K562 (cell line): Measurements from ENCODE around the gene BLID. TPM values are rescaled to one million over a fixed set of nuclear protein-coding genes. Genes with fewer than 3 reads are reported as not detected.

Source experiments
- ATAC-seq: fragments of 200-7000 bp; cut with Tn5 transposase; 3 replicates; pipeline ENCODE4 v1.9.1; 2020; ENCODE audit warnings: moderate library complexity
- BruUV-seq: library from RNA; stranded (reverse); fragments of 400-500 nt; replicated peaks from 2 replicates; lab custom pipeline; 2021; lab: Mats Ljungman, UMichigan
- CTCF ChIA-PET: fragments of 300-600 bp; formaldehyde crosslinking; extraction: SDS; loops from one replicate; lab custom pipeline; 2021; ENCODE audit warnings: low intra/inter-chr PET ratio; lab: Yijun Ruan, JAX
- POLR2A ChIA-PET: fragments of 300-600, 350-650 bp; sonication (Branson Sonifier 250); formaldehyde crosslinking; extraction: SDS; loops from one replicate; lab custom pipeline; 2021; ENCODE audit warnings: antibody characterized with exemption, inconsistent platforms; lab: Yijun Ruan, JAX
- DNase-seq, 4 experiments: peaks; one replicate each; pipeline versions ENCODE4 v3.0.0 to v3.0.0-alpha.2; 2011 to 2018; ENCODE audit warnings: low spot score in 3 of 4, mixed read lengths in 3 of 4; ENCODE audit errors: extremely low read depth in 1 of 4
- FAIRE-seq: peaks from 2 replicates; lab custom pipeline; 2011; peaks lifted over from hg19 to GRCh38; lab: Jason Lieb, UNC
- H2AFZ ChIP-seq: 2 replicates; pipeline ENCODE4 v1.6.0; 2011; ENCODE audit warnings: low read depth, low read length, control low read depth, inconsistent platforms
- H3K27ac ChIP-seq: fragments of 200-600 bp; 3 replicates; pipeline ENCODE4 v1.8.0; 2011; ENCODE audit warnings: low read depth, mild to moderate bottlenecking, control low read depth, inconsistent platforms, low read length, moderate library complexity, mixed read lengths; ENCODE audit errors: extremely low read depth
- H3K27me3 ChIP-seq, 2 experiments: fragments of 300-600 bp in 1 of 2; 2 replicates in 1 of 2; 3 replicates in 1 of 2; pipeline versions ENCODE4 v1.6.0 to v1.8.0; 2011; ENCODE audit warnings: inconsistent platforms in 2 of 2, low read length in 2 of 2, mild to moderate bottlenecking in 1 of 2, mixed read lengths in 1 of 2, moderate library complexity in 1 of 2; ENCODE audit not compliant: control insufficient read depth in 2 of 2, insufficient read depth in 2 of 2
- H3K36me3 ChIP-seq: fragments of 300-600 bp; 3 replicates; pipeline ENCODE4 v1.8.0; 2011; ENCODE audit warnings: mild to moderate bottlenecking, low read length, inconsistent platforms; ENCODE audit not compliant: control insufficient read depth, insufficient read depth
- H3K4me1 ChIP-seq, 2 experiments: fragments of 200-600 bp in 1 of 2; replicated peaks in 1 of 2; 2 replicates in 1 of 2; 3 replicates in 1 of 2; pipeline versions ENCODE4 v1.5.1 to v1.8.0; 2011; ENCODE audit warnings: inconsistent platforms in 2 of 2, low read length in 2 of 2, mild to moderate bottlenecking in 1 of 2, mixed read lengths in 1 of 2, moderate library complexity in 1 of 2; ENCODE audit not compliant: control insufficient read depth in 2 of 2, insufficient read depth in 2 of 2
- H3K4me2 ChIP-seq: 2 replicates; pipeline ENCODE4 v1.6.1; 2011; ENCODE audit warnings: low read length, control low read depth, inconsistent platforms, mixed read lengths; ENCODE audit not compliant: insufficient read depth
- H3K4me3 ChIP-seq: fragments of 200-600 bp; sonication (generic), shearing (Covaris generic); 2 replicates; pipeline ENCODE4 v1.5.1; 2016; ENCODE audit warnings: control low read depth, inconsistent platforms
- H3K79me2 ChIP-seq: fragments of 200-600 bp; 3 replicates; pipeline ENCODE4 v1.8.0; 2011; ENCODE audit warnings: low read length, inconsistent platforms; ENCODE audit not compliant: control insufficient read depth, insufficient read depth
- H3K9ac ChIP-seq, 2 experiments: 2 replicates each; pipeline versions ENCODE4 v1.6.0 to v1.6.1; 2011; ENCODE audit warnings: low read depth in 2 of 2, low read length in 2 of 2, control low read depth in 1 of 2, inconsistent platforms in 1 of 2, mild to moderate bottlenecking in 1 of 2, mixed read lengths in 1 of 2; ENCODE audit not compliant: insufficient read depth in 1 of 2
- H3K9me1 ChIP-seq: one replicate; pipeline ENCODE4 v1.6.0; 2011; ENCODE audit warnings: inconsistent platforms, mild to moderate bottlenecking, low read length, moderate library complexity; ENCODE audit not compliant: control insufficient read depth, insufficient read depth
- H3K9me3 ChIP-seq: replicated peaks from 2 replicates; pipeline ENCODE4 v1.5.1; 2011; ENCODE audit warnings: low read depth, low read length, inconsistent platforms; ENCODE audit not compliant: control insufficient read depth, insufficient read depth
- H4K20me1 ChIP-seq: replicated peaks from 2 replicates; pipeline ENCODE4 v1.6.1; 2011; ENCODE audit warnings: low read length, inconsistent platforms, mixed read lengths; ENCODE audit not compliant: control insufficient read depth, insufficient read depth
- BCL6 ChIP-seq: fragments of 250-450 bp; sonication (Bioruptor Pico); IDR thresholded peaks from 2 replicates; pipeline ENCODE4 v1.4.0; 2020
- BCOR ChIP-seq: fragments of 450-650 bp; IDR thresholded peaks from 2 replicates; pipeline ENCODE4 v1.6.1; 2016
- BRD4 ChIP-seq: fragments of 200-600 bp; sonication (generic); IDR thresholded peaks from 2 replicates; pipeline ENCODE4 v1.6.1; 2017; ENCODE audit warnings: inconsistent platforms
- E2F8 ChIP-seq: fragments of 450-650 bp; IDR thresholded peaks from 2 replicates; pipeline ENCODE4 v1.7.1; 2018; ENCODE audit warnings: mild to moderate bottlenecking, low read depth; ENCODE audit not compliant: partially characterized antibody
- GTF2E2 ChIP-seq: fragments of 200-800 bp; sonication (Bioruptor generic); IDR thresholded peaks from 2 replicates; pipeline ENCODE4 v1.6.1; 2016; ENCODE audit warnings: missing genetic modification characterization, missing compliant biosample characterization
- HCFC1 ChIP-seq: IDR thresholded peaks from 2 replicates; pipeline ENCODE4 v1.6.1; 2012; ENCODE audit warnings: low read depth, low read length, improper control_type of control experiment
- HNRNPLL ChIP-seq: fragments of 200-400 bp; formaldehyde crosslinking; IDR thresholded peaks from 2 replicates; pipeline ENCODE4 v1.6.1; 2017; ENCODE audit warnings: low read length, low read depth, mild to moderate bottlenecking; ENCODE audit not compliant: poor library complexity, severe bottlenecking
- HNRNPUL1 ChIP-seq: fragments of 200-400 bp; formaldehyde crosslinking; IDR thresholded peaks from 2 replicates; pipeline ENCODE4 v1.6.1; 2017; ENCODE audit warnings: low read length
- KDM4B ChIP-seq, 2 experiments: fragments of 450-650 bp in 1 of 2; sonication (generic) in 1 of 2; IDR thresholded peaks; 2 replicates each; pipeline ENCODE4 v1.6.1; 2016 to 2017; ENCODE audit warnings: borderline replicate concordance in 2 of 2, antibody characterized with exemption in 1 of 2, low read depth in 1 of 2, mild to moderate bottlenecking in 1 of 2
- MTA2 ChIP-seq: fragments of 450-650 bp; IDR thresholded peaks from 2 replicates; pipeline ENCODE4 v1.6.1; 2016; ENCODE audit warnings: low read depth
- NFIX ChIP-seq: fragments of 250-450 bp; sonication (Bioruptor Pico); IDR thresholded peaks from 2 replicates; pipeline ENCODE4 v1.4.0; 2020; ENCODE audit warnings: low read depth, mild to moderate bottlenecking, moderate library complexity
- NR2F6 ChIP-seq: fragments of 450-650 bp; formaldehyde crosslinking; IDR thresholded peaks from 2 replicates; pipeline ENCODE4 v1.4.0; 2020; ENCODE audit warnings: mild to moderate bottlenecking
- PPARD ChIP-seq: fragments of 250-450 bp; sonication (Bioruptor Pico); IDR thresholded peaks from 2 replicates; pipeline ENCODE4 v1.8.0; 2022; ENCODE audit warnings: inconsistent platforms, mild to moderate bottlenecking, moderate library complexity
- SPI1 ChIP-seq: IDR thresholded peaks from 2 replicates; pipeline ENCODE4 v1.6.1; 2011; ENCODE audit warnings: low read depth, low read length, control low read depth, borderline replicate concordance
- ZBTB9 ChIP-seq: fragments of 450-650 bp; formaldehyde crosslinking; IDR thresholded peaks from 2 replicates; pipeline ENCODE4 v1.4.0; 2020; ENCODE audit warnings: mild to moderate bottlenecking, moderate library complexity
- ZFP1 ChIP-seq: fragments of 450-650 bp; formaldehyde crosslinking; IDR thresholded peaks from 2 replicates; pipeline ENCODE4 v1.4.0; 2020; ENCODE audit warnings: mild to moderate bottlenecking, mixed read lengths
- ZKSCAN3 ChIP-seq: fragments of 250-450 bp; sonication (Bioruptor Pico); IDR thresholded peaks from 2 replicates; pipeline ENCODE4 v1.4.0; 2020
- ZNF589 ChIP-seq: fragments of 200-800 bp; sonication (Bioruptor generic); IDR thresholded peaks from 2 replicates; pipeline ENCODE4 v1.6.1; 2016; ENCODE audit warnings: low read depth, missing genetic modification characterization, missing compliant biosample characterization
- WGBS: fragments of 100-300 bp; shearing (Covaris generic); methylation state at CpG from one replicate; pipeline ENCODE4 v1.1.6; 2016; ENCODE audit warnings: low coverage, mixed read lengths; ENCODE audit not compliant: insufficient coverage; ENCODE audit errors: missing lambda C conversion rate; 5-methylcytosine and 5-hydroxymethylcytosine counted together
- in situ Hi-C: fragments of 300-500 bp; cut with MboI; formaldehyde crosslinking; loops from 4 replicates; pipeline ENCODE4 v1.15.0; 2018; ENCODE audit warnings: inconsistent platforms, mixed read lengths
- intact Hi-C: fragments of 100-400 bp; cut with micrococcal nuclease; formaldehyde crosslinking; loops from 2 replicates; pipeline ENCODE4 v1.14.2; 2022
- polyA plus RNA-seq, 8 experiments: library from polyadenylated mRNA; depleted of rRNA in 4 of 8; stranded (reverse) in 5 of 8; unstranded in 3 of 8; fragments of >200 nt; fragmentation: Nextera tagmentation in 2 of 8; fragmentation: Illumina TruSeq in 1 of 8; extraction: Ambion mirVana in 2 of 8; extraction: Trizol in 1 of 8; gene quantifications; 2 replicates each; pipeline versions ENCODE4 v1.2.1 to v1.2.3, GENCODE V29; 2011 to 2014; ENCODE audit warnings: inconsistent platforms in 1 of 8, missing spikeins in 1 of 8
- total RNA-seq, 7 experiments: library from RNA; depleted of rRNA in 6 of 7; stranded (reverse); fragments of >200 nt in 6 of 7; fragmentation: Illumina TruSeq in 2 of 7; extraction: Trizol in 2 of 7; gene quantifications; 2 replicates each; pipeline versions ENCODE4 v1.2.1 to v1.2.3, GENCODE V29; 2011 to 2021; ENCODE audit warnings: low replicate concordance in 1 of 7

The BLID gene
- total and polyA plus RNA-seq, 9 of the 15 experiments (the other 6 are each of a cell fraction or from before 2014, with no cell fraction given): not detected

GRCh38 chr11:122094836-122095235 lies 21.2 kb downstream of the BLID start (continued):
- TF ChIP-seq ZBTB9 (CRISPR knock-in tag) (no peak), SPI1 (no peak), GTF2E2 (no peak), BCOR (no peak), ZNF589 (CRISPR knock-in tag) (no peak), ZKSCAN3 (CRISPR knock-in tag) (no peak), BRD4 (no peak)
- TF ChIP-seq, all 486 proteins: peak for 0

GRCh38 chr11:122093731-122094275 lies 22.2 kb downstream of the BLID start:
- Histone ChIP-seq H3K79me2 (no peaks in the 10 kb centered on the region), H3K27ac (no peak overlapping the region), H3K27me3 (no peaks in the 10 kb centered on the region), H3K4me2 (no peak overlapping the region), H3K4me1 (no peaks in the 10 kb centered on the region), H4K20me1 (no peaks in the 10 kb centered on the region), H3K9me3 (no peaks in the 10 kb centered on the region), H2AFZ (no peak overlapping the region), H3K36me3 (no peaks in the 10 kb centered on the region), H3K9me1 (no peaks in the 10 kb centered on the region), H3K9ac (no peak overlapping the region), H3K4me3 (no peak overlapping the region)
- ChIA-PET POLR2A (no interaction called here), CTCF (no interaction called here)
- 0% methylated on average over 5 of the region's 5 CpGs for WGBS
- BruUV-seq: no TSS peak
- in situ Hi-C loops: no loop called here
- FAIRE-seq (no peak), ATAC-seq (no peak), DNase-seq (no peak)
- intact Hi-C loops: no loop called here
- TF ChIP-seq PPARD (CRISPR knock-in tag) (no peak), NR2F6 (no peak), MTA2 (no peak), KDM4B (IDR thresholded peaks at IDR 0.05; ENCODE audit: borderline replicate concordance in 2 of 2, low read depth in 1 of 2) (no peak), ZFP1 (CRISPR knock-in tag) (no peak), E2F8 (no peak), BCL6 (CRISPR knock-in tag) (no peak), HCFC1 (no peak), NFIX (CRISPR knock-in tag) (no peak), HNRNPUL1 (no peak), HNRNPLL (no peak)
